Measurements from ENCODE around the gene PRDM2.
"Not testable (repeated sequence)": the region's sequence is repeated elsewhere in the genome, so short reads cannot be mapped to it uniquely, and the experiment has no call there.

Gene PRDM2

GRCh38 chr1:13699510-13699909 is 478 bp upstream of the PRDM2 start:
- DNase-seq: no peak

GRCh38 chr1:13700521-13701270 is 708 bp downstream of the PRDM2 start:
- peak; percentile 60 for DNase-seq

- DNase-seq: no peak
Observed at GRCh38 chr1:13701271-13701640, 1.3 kb downstream of the PRDM2 start.

- DNase-seq: peak; percentile 92
Observed at GRCh38 chr1:13702425-13703127, 2.6 kb downstream of the PRDM2 start.

- DNase-seq: no peak
Observed at GRCh38 chr1:13703128-13703513, 3.1 kb downstream of the PRDM2 start.

- DNase-seq: no peak
Observed at GRCh38 chr1:13703558-13704490, 3.8 kb downstream of the PRDM2 start.

- no peak for DNase-seq
Observed at GRCh38 chr1:13706046-13706445, 6.1 kb downstream of the PRDM2 start.

- no peak for DNase-seq
Observed at GRCh38 chr1:13707164-13707563, 7.2 kb downstream of the PRDM2 start.

- DNase-seq: no peak
Observed at GRCh38 chr1:13708380-13708982, 8.5 kb downstream of the PRDM2 start.

GRCh38 chr1:13710086-13710485 is 10.1 kb downstream of the PRDM2 start:
- no peak for DNase-seq

GRCh38 chr1:13714851-13715250 is 14.9 kb downstream of the PRDM2 start:
- DNase-seq: no peak

- not testable (repeated sequence) for DNase-seq
Observed at GRCh38 chr1:13715616-13716287, 15.8 kb downstream of the PRDM2 start.

- DNase-seq: no peak
Observed at GRCh38 chr1:13722808-13723360, 22.9 kb downstream of the PRDM2 start.

- DNase-seq: peak; percentile 49
Observed at GRCh38 chr1:13723810-13724209, 23.8 kb downstream of the PRDM2 start.

GRCh38 chr1:13725714-13726175 is 25.8 kb downstream of the PRDM2 start:
- peak; percentile 71 for DNase-seq

GRCh38 chr1:13728091-13728715 is 28.2 kb downstream of the PRDM2 start:
- DNase-seq: no peak

- peak; percentile 22 for DNase-seq
Observed at GRCh38 chr1:13730291-13730690, 30.3 kb downstream of the PRDM2 start.

GRCh38 chr1:13730751-13731482 is 30.9 kb downstream of the PRDM2 start:
- peak; percentile 95 for DNase-seq

GRCh38 chr1:13731897-13732296 is 31.9 kb downstream of the PRDM2 start:
- DNase-seq: no peak

GRCh38 chr1:13732971-13733667 is 33.1 kb downstream of the PRDM2 start:
- peak; percentile 60 for DNase-seq
